GM18526 (cell line): ENCODE results near the gene CASK.

Experiments used
- POLR2A ChIP-seq: IDR thresholded peaks from 3 replicates; pipeline ENCODE4 v1.6.1; 2011; ENCODE audit not compliant: insufficient read length; ENCODE audit errors: extremely low read depth

CASK gene

GRCh38 chrX:41482154-41482850 lies 441.1 kb downstream of the CASK start:
- TF ChIP-seq POLR2A = no peak

GRCh38 chrX:41481264-41482109 lies 441.9 kb downstream of the CASK start:
- TF ChIP-seq POLR2A = no peak

- TF ChIP-seq POLR2A = no peak
These were observed 442.7 kb downstream of the CASK start for GRCh38 chrX:41480508-41481260.

- TF ChIP-seq POLR2A = no peak
These were observed 444.9 kb downstream of the CASK start for GRCh38 chrX:41478381-41478911.

- no peak for TF ChIP-seq POLR2A
These were observed 447.6 kb downstream of the CASK start for GRCh38 chrX:41475591-41476241.

- TF ChIP-seq POLR2A = no peak
These were observed 448.2 kb downstream of the CASK start for GRCh38 chrX:41475191-41475590.

- TF ChIP-seq POLR2A = no peak
These were observed 448.6 kb downstream of the CASK start for GRCh38 chrX:41474726-41475100.

GRCh38 chrX:41473936-41474725 lies 449.2 kb downstream of the CASK start:
- TF ChIP-seq POLR2A = no peak

- no peak for TF ChIP-seq POLR2A
These were observed 451.0 kb downstream of the CASK start for GRCh38 chrX:41472231-41472815.

- no peak for TF ChIP-seq POLR2A
These were observed 451.6 kb downstream of the CASK start for GRCh38 chrX:41471786-41472185.

GRCh38 chrX:41470706-41471105 lies 452.6 kb downstream of the CASK start:
- TF ChIP-seq POLR2A = no peak

- TF ChIP-seq POLR2A = no peak
These were observed 454.6 kb downstream of the CASK start for GRCh38 chrX:41468647-41469323.
